GM19372 (cell line): ENCODE measurements around the gene MXRA8.
A peak's percentile ranks its signal among the peaks of the same experiment; 100 is the strongest.
"Not testable (repeated sequence)": the region's sequence is repeated elsewhere in the genome, so short reads cannot be mapped to it uniquely, and the experiment has no call there.

ENCODE experiments used
- ATAC-seq: cut with Tn5 transposase; IDR thresholded peaks from one replicate; pipeline ENCODE4 v1.9.1; 2021; ENCODE audit warnings: mild to moderate bottlenecking, low read depth, moderate library complexity; ENCODE audit not compliant: unreplicated experiment

The MXRA8 gene

DNA sequence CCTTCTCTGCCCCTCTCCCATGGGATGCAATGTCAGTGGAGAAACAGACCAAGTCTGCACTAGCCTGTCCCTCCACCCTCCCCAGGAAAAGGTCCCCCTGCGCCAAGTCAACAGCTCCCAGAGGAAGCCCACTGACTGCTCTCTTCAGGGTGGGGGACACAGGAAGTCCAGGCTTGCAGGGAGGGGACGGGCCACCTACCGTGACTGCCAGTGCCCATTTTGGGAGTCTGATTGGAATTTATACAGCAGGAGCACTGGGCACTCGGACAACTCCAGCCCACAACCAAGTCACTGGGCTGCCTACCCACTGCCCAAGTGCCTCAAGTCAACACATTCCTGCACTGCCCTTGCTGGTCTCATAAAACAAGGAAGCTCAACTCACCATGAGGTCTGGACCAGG lies 34.7 kb upstream of the MXRA8 start:
- ATAC-seq = no peak

GRCh38 chr1:1391225-1391624 lies 32.9 kb upstream of the MXRA8 start:
- ATAC-seq = no peak

DNA sequence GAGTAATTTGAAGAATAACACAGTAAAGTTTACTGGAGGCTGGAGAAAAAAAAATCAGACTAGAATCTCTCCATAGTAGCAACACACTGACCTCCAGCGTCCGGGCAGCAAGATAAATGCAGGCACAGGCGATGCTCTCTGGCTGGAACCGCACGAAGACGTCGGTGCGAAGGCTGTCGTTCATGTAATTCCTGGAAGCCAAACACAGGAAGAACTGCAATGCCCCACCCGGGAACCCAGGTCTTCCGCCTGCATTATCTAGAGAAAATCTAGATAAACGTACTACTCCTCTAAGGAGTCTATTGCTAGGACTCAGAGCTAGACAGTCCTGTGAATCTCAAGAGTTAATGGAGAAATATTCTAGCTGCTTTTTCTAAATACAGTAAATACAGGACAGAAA lies 32.3 kb upstream of the MXRA8 start:
- ATAC-seq = no peak

- ATAC-seq = no peak
Observed at GRCh38 chr1:1388078-1388472, 29.7 kb upstream of the MXRA8 start.

- no peak for ATAC-seq
Observed at GRCh38 chr1:1387098-1388077, 29.0 kb upstream of the MXRA8 start.

- ATAC-seq = no peak
Observed at GRCh38 chr1:1385931-1386330, 27.6 kb upstream of the MXRA8 start.

DNA sequence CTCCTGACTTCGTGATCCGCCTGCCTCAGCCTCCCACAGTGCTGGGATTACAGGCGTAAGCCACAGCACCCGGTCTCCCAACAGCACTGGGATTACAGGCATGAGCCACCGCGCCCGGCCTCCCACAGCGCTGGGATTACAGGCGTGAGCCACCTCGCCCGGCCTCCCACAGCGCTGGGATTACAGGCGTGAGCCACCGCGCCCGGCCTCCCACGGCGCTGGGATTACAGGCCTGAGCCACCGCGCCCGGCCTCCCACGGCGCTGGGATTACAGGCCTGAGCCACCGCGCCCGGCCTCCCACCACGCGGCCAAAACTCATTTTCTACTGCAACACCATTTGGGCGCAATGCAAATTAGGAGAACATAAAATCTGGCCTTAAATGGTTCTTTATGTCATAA lies 27.0 kb upstream of the MXRA8 start:
- not testable (repeated sequence) for ATAC-seq

- ATAC-seq = no peak
Observed at GRCh38 chr1:1381294-1381693, 22.9 kb upstream of the MXRA8 start.

- ATAC-seq = no peak
Observed at GRCh38 chr1:1380860-1381259, 22.5 kb upstream of the MXRA8 start.

GRCh38 chr1:1377540-1378205 lies 19.3 kb upstream of the MXRA8 start:
- no peak for ATAC-seq

DNA sequence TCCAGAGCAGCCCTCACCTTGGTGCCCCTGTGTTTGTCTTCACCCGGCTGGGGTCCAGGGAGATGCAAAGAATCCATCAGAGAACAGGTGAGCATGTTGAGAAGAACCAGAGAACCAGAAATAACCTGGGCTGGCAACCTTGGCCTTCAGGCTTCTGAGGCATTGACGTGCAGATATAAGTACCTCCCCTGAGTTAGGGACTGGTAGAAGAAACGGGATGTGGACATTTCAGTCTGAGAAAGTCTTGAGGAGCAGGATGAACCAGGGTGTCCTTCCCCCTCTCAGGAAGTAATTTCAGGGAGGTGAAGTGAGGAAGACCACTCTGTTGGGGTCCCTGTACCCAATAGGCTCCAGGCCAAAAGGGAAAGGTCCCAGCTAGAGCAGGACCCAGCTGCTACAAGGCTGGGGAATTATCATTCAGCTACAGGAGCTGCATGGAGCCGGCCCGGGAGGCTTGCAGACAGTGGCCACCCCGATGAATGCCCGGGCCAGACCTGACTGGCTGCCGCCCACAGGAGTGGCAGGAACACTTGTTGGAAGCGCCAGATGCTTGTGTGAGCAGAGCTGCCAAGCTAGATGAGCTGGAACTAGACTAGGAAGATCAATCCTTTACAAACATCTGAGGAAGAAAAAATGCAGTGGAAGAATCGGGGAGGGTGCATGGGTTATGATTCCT lies 18.3 kb upstream of the MXRA8 start:
- ATAC-seq = no peak

DNA sequence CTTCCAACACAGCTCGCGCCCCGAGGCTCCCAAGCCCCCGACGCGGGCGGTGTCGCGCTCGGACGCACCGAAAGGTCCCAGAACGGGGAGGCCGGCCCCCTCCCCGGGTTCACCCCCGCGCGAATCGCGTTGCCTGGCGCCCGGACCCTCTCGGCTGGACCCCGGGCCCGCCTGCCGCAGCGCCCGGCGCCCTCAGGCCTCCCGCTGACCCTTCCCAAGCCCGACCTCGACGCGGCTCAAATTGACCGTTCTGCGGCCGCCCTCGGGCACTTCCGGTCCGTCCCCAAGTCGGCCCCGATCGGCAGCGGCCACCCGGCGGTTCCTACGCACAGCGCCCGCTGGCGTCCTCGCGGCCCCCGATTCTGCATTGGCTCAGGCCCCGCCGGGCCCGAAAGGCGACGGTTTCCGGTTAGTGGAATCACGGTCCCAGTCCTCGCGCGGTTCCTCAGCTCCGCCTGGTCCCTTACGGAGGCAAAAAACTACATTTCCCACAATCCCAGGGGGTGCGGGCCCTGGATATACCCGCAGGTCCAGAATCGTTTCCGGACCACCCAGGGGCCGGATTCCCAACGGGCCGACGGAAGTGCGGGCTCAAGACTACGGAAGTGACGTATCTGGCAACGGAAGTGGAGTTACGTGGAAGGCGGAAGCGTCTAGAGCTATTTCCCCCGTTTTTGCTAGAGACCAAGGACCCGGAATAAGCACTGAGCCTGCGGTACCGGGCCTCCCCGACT lies 16.7 kb upstream of the MXRA8 start, which contains the start of gene AURKAIP1:
Gene AURKAIP1, minus strand, starts transcription at position 279 of the 734 bp plus-strand sequence. CDS start 451 bp downstream, outside the sequence.
- ATAC-seq = peak; percentile 88

- peak; percentile 6 for ATAC-seq
Observed at GRCh38 chr1:1374589-1374928, 16.2 kb upstream of the MXRA8 start.

DNA sequence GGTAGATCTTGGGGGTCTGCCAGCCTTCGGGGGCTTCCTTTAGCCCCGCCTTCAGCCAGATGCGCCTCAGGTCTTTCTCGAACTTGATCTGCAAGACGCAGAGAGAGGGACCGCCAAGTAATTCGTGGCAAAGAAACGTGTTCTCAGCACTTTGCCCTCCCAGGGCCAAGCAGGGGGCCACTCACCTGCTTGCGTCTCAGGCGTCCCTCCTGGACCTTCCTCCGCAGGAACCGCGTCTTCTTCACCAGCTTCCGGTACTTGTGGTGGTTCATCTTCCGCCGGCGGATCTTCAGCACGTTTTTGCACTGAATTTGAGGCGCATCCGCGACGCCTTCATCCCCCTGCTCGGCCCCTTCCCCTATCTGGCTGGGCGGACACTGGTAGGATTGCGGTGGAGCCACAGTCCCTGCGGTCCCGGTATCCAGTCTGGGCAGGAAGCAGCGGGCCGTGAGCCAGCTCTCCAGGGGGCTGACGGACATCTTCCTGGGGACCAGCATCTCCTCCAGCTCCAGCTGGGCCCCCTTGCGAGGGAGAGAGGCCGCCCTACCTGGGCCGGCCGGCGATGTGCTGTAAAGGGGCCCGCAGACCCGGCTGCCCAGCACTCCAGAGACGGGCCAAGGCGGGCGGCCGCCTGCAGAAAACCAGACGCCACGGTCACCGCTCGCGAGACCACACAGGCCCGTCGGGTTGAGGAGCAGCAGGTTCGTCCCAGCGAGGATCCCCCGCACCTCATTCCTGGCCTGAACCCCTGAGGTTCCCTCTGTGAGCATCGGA lies 15.6 kb upstream of the MXRA8 start:
- no peak for ATAC-seq

GRCh38 chr1:1373051-1373814 lies 14.9 kb upstream of the MXRA8 start:
- no peak for ATAC-seq

- no peak for ATAC-seq
Observed at GRCh38 chr1:1371746-1372711, 13.7 kb upstream of the MXRA8 start.

- no peak for ATAC-seq
Observed at GRCh38 chr1:1371364-1371745, 13.0 kb upstream of the MXRA8 start.

DNA sequence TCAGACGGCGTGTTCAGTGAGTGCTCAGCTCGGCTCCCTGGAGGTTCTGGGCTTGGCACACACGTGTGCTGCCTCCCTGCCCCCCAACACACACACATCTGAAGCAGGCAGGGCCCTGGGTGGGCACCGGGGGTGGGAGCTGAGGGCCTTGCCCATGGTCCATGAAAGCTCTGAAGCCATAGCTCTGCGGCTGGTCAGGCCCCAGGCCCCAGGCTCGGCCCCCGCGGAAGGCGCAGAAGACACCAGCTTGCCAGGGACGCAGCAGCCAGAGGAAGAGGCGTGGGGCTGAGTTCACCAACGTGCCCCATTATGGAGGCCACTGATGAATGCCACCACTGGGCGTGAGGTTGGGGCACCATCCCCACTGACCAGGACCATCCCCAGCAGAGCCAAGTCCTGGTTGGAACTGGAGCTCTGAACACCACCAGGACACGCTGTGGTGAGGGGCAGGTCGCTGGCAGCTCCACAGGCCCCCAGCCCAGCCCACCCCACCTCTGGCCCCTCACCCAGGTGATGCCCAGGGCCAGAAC lies 12.5 kb upstream of the MXRA8 start:
- no peak for ATAC-seq
